ENCODE data around the gene GNAQ. TPM values are rescaled to one million over a fixed set of nuclear protein-coding genes. Genes with fewer than 3 reads are reported as not detected.

The GNAQ gene
- total and polyA plus RNA-seq, 2 experiments from 2014 or later, result 25.7 to 47.9 TPM

DNA sequence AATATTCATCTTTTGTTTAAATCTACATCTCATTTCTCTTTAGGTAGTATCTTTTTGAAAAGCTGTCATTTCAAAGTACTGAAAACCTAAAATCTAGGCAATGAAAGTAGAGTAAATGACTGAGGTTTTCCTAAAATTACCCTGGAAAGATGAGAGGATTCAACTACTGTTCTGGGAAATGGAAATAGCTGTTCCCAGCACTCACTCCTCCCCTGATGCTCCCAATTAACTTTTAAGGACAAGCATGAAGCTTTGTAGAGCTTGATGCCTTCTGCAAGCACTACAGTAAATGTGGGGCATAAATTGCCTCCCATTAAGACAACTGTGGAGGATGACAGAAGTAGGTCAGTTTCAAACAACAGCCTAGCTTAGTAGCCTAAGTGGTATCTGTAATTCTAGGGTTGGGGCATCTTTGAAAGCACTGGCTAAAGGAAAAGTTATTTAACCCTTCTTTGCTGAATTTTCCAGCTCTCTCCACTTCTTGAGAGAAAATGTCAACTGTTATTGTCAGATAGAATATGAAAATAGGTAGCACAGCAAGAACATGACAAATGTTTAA lies 283.3 kb downstream of the GNAQ start:
- no peak for DNase-seq (ENCODE audit: low spot score)
- Histone ChIP-seq H3K9me2 (replicated peaks; ENCODE audit: insufficient read depth) (no peaks in the 10 kb centered on the region), H3K4me3 (no peak overlapping the region), H3K9me3 (ENCODE audit: low read depth) (no peaks in the 10 kb centered on the region), H3K4me1 (ENCODE audit: insufficient read depth) (peaks cover 30% of the 10 kb centered on the region), H3K27ac (no peak overlapping the region), H4K20me1 (ENCODE audit: insufficient read depth, poor library complexity, severe bottlenecking) (no peaks in the 10 kb centered on the region), H3K4me2 (no peak overlapping the region), H3K36me3 (replicated peaks; ENCODE audit: insufficient read depth, low read depth) (no peaks in the 10 kb centered on the region), H2AFZ (no peak overlapping the region), H3K27me3 (no peaks in the 10 kb centered on the region), H3K79me2 (no peaks in the 10 kb centered on the region)
- no peak for TF ChIP-seq EZH2 (IDR thresholded peaks at IDR 0.05; ENCODE audit: borderline replicate concordance)
- no peak for TF ChIP-seq EZH2phosphoT487 (IDR thresholded peaks at IDR 0.05; ENCODE audit: low read depth, severe bottlenecking, unreplicated experiment)
- no peak for TF ChIP-seq CTCF (IDR thresholded peaks at IDR 0.05; ENCODE audit: poor library complexity)

- no peak for DNase-seq (ENCODE audit: low spot score)
- Histone ChIP-seq H3K79me2 (no peaks in the 10 kb centered on the region), H3K4me1 (ENCODE audit: insufficient read depth) (peaks cover 29% of the 10 kb centered on the region), H3K9me3 (ENCODE audit: low read depth) (no peaks in the 10 kb centered on the region), H3K27me3 (no peaks in the 10 kb centered on the region), H2AFZ (no peak overlapping the region), H3K27ac (no peak overlapping the region), H4K20me1 (ENCODE audit: insufficient read depth, poor library complexity, severe bottlenecking) (no peaks in the 10 kb centered on the region), H3K9me2 (replicated peaks; ENCODE audit: insufficient read depth) (no peaks in the 10 kb centered on the region), H3K4me3 (no peak overlapping the region), H3K36me3 (replicated peaks; ENCODE audit: insufficient read depth, low read depth) (no peaks in the 10 kb centered on the region), H3K4me2 (no peak overlapping the region)
- TF ChIP-seq CTCF (IDR thresholded peaks at IDR 0.05; ENCODE audit: poor library complexity) (no peak), EZH2 (IDR thresholded peaks at IDR 0.05; ENCODE audit: borderline replicate concordance) (no peak)
Observed at GRCh38 chr9:77747163-77747562, 284.4 kb downstream of the GNAQ start.

DNA sequence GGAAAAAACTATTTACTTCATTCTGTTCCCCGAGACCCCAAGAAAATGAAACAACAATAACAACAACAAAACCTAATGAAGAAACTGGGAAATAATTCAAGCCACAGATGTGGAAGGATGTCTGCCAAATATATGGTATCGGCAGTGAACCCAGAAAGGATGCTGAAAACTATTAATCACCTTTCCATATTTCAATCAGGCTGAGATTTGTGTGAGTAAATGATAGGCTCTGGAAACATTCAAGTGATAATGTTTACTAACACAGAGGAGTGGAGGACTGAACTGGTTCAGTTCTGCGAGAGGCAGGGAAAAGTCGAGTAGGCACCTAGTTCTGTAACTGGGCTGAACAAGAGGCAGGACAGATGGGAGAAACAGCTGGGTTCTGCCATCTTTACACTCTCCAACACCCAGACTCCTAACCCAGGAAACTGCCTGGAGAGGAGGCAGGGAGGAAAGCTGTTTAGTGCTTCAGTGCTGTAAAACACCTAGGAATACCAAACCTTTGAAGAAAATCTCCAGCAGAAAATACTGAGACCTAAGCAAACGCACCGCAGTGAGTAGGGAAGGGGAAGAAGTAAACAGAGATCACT lies 286.7 kb downstream of the GNAQ start:
- peaks cover 3% of the 10 kb centered on the region for H3K79me2 ChIP-seq
- no peaks in the 10 kb centered on the region for H3K27me3 ChIP-seq
- no peaks in the 10 kb centered on the region for H3K9me3 ChIP-seq (ENCODE audit: low read depth)
- H2AFZ ChIP-seq, result no peak overlapping the region
- no peaks in the 10 kb centered on the region for H3K9me2 ChIP-seq (replicated peaks; ENCODE audit: insufficient read depth)
- H3K4me1 ChIP-seq (ENCODE audit: insufficient read depth), result peaks cover 20% of the 10 kb centered on the region
- peak overlapping the region; percentile 18 for H3K27ac ChIP-seq
- H3K36me3 ChIP-seq (replicated peaks; ENCODE audit: insufficient read depth, low read depth), result no peaks in the 10 kb centered on the region
- no peak overlapping the region for H3K4me3 ChIP-seq
- DNase-seq (ENCODE audit: low spot score), result no peak
- peak overlapping the region; percentile 12 for H3K4me2 ChIP-seq
- H4K20me1 ChIP-seq (ENCODE audit: insufficient read depth, poor library complexity, severe bottlenecking), result no peaks in the 10 kb centered on the region
- WGBS (ENCODE audit: low lambda C conversion rate, missing lambda C conversion rate), result 36% methylated on average over 6 of the region's 6 CpGs
- TF ChIP-seq EZH2 (IDR thresholded peaks at IDR 0.05; ENCODE audit: borderline replicate concordance), result no peak
- TF ChIP-seq CTCF (IDR thresholded peaks at IDR 0.05; ENCODE audit: poor library complexity), result no peak
- no peak for TF ChIP-seq EZH2phosphoT487 (IDR thresholded peaks at IDR 0.05; ENCODE audit: low read depth, severe bottlenecking, unreplicated experiment)
